ENCODE measurements around the gene EIF5AL1.

DNA sequence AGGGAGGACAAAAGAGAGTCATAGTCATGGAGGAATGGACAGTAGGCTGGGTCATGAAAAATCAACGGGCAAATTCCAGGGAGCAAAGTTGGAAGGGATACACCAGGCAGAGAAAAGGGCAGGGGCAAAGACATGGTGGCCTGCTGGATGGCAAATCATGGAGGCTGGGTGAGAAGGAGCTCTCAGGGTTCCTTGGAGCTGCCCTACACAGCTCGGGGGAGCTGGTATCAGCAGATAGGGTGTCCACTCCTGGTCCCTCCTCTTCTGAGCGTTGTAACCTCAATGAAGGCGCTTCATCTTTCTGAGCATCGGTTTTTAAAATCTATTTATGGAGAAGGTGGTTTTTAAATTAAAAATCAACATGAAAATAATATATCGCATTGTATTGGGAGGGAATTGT, 27.9 kb upstream of the EIF5AL1 start:
- TF ChIP-seq, protein P1, sequence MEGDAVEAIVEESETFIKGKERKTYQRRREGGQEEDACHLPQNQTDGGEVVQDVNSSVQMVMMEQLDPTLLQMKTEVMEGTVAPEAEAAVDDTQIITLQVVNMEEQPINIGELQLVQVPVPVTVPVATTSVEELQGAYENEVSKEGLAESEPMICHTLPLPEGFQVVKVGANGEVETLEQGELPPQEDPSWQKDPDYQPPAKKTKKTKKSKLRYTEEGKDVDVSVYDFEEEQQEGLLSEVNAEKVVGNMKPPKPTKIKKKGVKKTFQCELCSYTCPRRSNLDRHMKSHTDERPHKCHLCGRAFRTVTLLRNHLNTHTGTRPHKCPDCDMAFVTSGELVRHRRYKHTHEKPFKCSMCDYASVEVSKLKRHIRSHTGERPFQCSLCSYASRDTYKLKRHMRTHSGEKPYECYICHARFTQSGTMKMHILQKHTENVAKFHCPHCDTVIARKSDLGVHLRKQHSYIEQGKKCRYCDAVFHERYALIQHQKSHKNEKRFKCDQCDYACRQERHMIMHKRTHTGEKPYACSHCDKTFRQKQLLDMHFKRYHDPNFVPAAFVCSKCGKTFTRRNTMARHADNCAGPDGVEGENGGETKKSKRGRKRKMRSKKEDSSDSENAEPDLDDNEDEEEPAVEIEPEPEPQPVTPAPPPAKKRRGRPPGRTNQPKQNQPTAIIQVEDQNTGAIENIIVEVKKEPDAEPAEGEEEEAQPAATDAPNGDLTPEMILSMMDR (IDR thresholded peaks at IDR 0.05; ENCODE audit: insufficient read depth, low read length, poor library complexity, severe bottlenecking), result no peak
- no peak for TF ChIP-seq EZH2phosphoT487 (conservative IDR thresholded peaks at IDR 0.05; ENCODE audit: low read length)

All from SU-DHL-6 (cell line).